CD4-positive, alpha-beta T cell treated with Interleukin-21 for 1 hour (primary cell): ENCODE data around the gene SLC25A47.
"Not testable (repeated sequence)": the region's sequence is repeated elsewhere in the genome, so short reads cannot be mapped to it uniquely, and the experiment has no call there.

Experiments
- DNase-seq: peaks from one replicate; pipeline ENCODE4 v3.0.0-alpha.2; 2020

The SLC25A47 gene

DNA sequence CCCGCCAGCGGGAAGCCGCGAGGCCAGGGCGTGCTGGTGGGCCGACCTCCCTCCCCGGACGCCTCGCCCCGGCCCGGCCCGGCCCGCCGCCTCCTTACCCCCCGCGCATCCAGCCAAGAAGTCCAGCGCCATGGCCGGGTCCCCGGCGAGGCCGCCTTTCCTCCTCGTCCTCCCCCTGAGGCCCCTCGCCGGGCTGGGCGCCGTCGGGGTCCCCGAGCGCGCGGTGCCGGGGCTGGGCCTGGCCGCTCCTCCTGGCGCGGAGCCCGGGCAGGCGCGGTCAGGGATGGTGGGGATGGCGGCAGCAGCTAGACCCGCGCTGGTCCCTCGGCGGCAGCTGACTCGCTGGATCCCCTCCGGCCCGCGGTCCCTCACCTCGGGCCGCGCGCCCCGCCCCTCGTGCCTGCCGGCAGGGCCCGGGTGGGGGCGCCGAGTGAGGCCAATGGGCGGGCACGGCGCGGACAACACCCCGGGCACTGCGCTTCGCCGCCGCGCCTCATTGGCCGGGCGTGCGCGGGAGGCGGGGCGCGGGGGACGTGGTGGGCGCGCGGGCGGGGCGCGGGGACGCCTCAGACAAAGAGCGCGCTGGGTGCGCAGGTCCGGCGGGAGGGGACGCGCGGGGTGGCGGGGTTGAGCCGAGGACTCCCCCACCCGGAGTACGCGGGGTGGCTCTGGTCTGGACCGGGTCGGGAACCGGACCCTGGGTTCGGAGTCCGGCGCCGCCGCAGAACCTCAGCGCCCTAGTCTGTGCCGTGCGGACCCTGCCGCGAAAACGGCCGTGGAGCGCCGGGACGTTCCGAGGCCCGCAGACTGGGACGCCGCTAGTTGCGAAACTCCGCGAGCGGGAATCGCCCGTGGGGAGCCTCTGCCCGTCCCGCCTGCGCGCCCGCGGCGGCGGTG is 16.8 kb upstream of the SLC25A47 start, which contains the start of gene SLC25A29:
TSS of gene SLC25A29 (minus strand) at position 344 of the 897 bp plus-strand sequence. CDS start at position 132, 212 bp downstream.
- DNase-seq: peak; percentile 78

DNA sequence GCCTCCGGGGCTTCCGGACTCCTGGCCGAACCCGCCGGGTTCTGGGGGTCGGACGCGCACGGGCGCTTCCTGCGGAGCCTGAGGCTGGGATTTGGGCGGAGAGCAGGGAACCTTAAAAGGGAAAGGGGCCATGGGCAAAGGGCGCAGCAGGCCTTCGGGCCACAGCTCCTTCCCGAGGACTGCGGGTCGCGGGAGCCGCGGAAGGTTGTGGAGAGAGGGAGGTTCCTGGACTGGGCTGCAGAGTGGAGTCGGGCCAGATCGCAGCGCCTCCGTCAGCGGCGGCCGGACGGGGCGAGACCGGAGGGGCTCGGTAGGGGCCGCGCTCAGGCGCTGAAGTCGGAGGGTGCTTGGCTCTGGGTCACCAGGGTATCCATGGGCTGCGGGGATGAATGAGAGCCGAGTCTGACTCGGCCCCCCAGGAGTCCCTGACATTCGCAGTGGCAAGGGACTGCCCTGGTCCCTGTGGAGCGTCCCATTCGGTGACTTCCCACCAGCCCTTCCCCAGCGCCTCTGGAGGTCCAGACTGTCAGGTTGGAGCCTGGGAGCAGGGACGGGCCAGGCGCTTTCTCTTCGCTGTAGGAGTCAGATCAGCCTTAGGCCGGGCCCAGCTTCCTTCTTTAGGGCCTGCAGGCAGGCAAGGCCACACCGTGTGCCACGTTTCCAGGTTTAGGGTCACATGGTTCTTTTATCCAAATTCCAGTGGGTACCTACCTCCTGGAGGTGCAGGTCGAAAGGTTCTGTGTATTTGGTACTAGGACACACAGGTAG is 16.0 kb upstream of the SLC25A47 start:
- no peak for DNase-seq

GRCh38 chr14:100307766-100308426 is 15.2 kb upstream of the SLC25A47 start:
- DNase-seq: no peak

- not testable (repeated sequence) for DNase-seq
Observed at GRCh38 chr14:100308427-100308792, 14.7 kb upstream of the SLC25A47 start.

DNA sequence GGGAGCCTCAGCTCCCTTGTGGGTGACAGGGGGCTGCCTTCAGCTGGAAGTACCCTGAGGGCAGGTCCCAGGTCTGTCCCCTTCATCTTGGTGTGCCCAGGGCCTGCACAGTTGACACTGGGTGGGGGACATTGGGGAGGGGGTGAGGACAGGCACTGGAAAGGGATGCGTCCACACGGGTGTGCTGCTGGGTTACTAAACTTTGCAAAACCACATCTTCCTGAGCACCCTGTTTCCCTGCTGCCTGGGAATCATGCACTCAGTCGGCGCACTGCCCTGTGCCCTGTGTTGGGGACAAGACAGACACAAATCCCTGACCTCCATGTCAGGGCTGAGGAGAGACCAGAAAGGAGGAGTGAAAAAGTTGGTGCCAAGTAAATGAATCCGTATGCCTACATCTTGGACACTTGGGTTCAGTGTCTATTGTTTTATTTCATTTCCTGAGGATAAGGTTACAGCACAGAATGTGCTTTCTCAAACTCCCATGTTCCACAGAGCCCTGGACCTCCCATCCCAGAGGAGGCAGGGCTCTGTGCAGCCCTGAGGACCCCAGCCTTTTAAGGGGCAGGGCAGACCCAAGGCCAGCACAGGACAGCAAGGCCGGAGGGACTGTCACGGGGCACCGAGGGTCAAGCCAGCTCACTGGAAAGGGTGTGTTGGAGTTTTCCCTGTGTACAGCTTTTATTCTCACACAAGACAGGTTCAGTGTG is 14.0 kb upstream of the SLC25A47 start:
- no peak for DNase-seq

- not testable (repeated sequence) for DNase-seq
Observed at GRCh38 chr14:100312110-100312876, 10.8 kb upstream of the SLC25A47 start.

GRCh38 chr14:100312877-100313400 is 10.2 kb upstream of the SLC25A47 start:
- no peak for DNase-seq

DNA sequence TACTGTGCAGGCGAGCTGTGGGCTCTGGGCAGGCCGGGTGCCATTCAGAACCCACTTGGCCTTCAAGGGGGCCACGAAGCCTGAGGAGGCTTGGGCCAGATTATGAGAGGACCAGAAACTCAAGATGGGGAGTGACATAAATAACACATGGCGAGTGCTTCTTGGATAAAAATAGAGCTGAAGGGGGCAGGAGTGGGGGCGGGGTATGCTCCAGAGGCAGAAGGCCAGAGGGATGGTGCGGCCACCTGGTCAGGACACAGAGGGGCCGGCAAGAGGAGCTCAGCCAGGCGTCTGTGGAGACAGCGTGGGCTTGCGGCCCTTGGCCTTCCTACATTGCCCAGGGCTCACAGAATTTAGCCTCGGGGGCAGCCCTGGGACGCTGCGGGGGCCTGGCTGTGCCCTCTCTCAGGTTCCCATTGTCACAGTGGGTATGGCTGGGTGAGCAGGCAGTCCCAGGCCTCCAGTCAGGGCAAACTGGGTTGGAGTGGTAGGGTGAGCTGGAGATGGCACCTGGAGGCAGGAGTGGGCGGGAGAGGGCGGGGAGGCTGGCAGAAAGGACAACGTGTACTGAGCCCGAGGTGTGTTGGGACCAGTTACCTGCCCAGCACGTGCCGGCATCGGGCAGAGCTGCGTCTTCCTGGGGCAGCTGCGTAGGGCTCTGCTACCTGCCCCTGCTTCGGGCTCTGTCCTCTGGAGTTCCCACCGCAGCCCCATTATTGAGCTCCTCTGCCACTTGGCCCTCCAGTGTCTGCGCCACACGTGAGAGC is 9.5 kb upstream of the SLC25A47 start:
- DNase-seq: no peak

DNA sequence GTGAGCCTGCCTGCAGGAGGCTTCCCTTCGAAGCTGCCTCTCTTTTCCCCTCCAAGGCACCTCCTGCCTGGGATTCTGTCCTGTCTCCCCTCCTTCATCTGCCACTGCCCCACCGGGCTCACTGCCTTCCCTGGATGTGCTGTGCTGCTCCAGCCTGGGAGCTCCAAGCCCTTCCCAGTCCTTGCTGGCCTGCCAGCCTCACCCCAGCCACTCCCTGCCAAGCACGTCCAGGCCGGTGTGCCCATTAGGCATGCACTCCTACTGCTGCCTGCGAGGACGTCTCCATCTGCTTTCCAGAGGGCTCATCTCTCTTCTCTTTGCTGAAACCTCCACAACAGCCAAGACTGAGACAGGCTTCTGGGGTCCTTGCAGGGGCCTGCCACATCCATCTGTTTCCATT is 8.4 kb upstream of the SLC25A47 start:
- no peak for DNase-seq

- DNase-seq: no peak
Observed at GRCh38 chr14:100317389-100317788, 5.8 kb upstream of the SLC25A47 start.

DNA sequence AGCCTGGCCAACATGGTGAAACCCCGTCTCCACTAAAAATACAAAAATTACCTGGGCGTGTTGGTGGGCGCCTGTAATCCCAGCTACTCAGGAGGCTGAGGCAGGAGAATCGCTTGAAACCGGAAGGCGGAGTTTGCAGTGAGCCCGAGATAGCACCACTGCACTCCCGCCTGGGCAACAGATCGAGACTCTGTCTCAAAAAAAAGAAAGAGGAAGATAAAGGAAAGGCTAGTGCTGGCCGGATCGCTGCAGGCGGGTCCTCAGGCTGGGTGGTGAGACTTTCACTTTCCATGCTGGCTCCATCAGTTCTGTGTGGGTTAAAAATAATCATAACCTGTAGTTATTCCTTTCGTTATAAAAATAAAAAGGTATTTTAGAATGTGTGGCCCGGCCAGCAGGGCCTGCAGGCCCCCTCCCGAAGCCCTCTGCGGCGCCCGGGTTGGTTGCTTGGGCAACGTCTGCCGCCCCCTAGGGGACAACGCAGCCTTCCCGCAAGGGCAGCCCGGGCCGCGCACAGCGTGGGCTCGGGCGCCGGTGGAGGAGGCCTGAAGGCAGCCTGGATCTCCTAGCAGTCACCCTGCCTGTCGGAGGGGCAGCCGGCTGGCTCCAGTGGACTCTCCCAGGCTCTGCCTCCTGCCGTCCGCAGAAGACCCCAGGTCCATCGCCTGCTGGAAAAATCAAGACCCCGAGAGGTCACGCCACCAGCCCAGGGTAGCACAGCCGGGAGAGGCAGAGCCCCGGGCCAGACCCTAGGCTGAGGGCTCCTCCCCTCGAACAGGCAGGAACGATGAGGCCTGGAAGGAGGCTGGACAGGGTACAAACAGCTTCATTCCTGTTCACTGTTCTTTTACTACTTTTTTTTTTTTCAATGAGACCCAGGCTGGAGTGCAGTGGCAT is 5.0 kb upstream of the SLC25A47 start:
- peak; percentile 74 for DNase-seq

DNA sequence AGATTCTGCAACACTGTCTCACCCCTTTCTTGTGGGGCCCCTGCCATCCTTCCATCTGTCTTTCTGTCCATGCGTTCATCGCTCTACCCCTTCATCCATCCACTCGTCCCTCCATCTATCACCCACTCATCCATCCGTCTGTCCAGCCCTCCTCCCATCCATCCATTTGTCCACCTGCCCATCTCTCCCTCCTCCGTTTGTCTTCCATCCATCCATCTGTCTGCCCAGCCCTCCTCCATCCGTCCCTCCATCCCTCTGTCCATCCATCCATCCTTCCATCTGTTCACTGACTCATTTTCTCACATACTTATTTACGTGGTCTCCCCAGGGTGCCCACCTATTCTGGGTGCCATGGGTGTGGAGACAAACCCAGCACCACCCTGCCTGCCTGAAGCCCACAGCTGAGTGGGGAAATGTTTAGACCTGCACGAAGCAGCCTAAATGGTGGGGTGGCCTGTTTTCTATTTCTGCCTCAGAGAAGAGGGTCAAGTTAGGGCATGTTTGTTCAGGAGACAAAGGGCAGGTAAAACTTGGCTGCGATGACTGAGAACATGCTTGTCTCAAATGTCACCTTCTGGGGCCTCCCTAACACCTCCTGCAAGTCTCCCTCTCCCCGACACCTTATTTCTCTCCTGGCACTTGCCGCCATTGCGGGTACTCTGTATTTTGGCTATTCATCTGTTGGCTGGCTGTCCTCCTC is 2.8 kb upstream of the SLC25A47 start:
- no peak for DNase-seq

- no peak for DNase-seq
Observed at GRCh38 chr14:100321473-100322137, 1.5 kb upstream of the SLC25A47 start.

DNA sequence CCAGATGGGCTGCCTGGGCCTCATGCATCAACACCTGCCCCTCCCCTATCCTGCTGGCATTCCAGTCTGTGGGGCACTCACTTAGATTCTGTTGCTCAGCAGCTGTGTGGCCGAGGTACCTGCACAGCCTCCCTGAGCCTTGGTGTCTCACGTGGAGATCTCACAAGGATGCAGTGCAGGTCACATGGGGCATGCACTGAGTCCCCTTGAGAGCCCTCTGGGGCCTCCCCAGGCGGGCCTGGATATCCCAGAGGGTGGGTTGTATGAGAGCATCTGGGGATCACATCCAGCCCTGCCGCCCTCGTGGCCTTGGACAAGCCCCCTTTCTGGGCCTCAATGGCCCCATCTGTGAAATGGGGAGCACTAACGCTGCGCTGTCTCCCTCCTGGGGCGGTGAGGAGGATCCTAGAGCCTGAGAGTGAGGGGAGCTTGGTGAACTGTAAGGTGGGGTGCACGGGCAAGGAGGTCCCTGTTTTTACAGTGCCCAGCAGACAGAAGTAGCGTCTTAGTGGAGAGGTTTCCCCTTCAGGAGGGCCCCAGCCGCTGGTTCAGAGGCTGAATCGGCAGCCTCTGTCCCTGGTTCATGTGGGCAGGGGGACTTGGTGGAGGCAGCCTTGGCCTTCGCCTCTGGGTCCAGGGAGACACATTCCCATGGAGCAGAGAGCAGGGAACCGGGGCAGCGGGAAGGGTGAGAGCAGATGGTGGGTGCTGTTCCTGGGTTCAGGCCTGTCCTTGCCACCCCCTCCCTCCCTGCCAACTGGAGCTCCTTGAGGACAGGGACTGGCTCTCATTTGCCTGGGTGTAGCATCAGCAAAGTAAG is 791 bp upstream of the SLC25A47 start:
- no peak for DNase-seq

- DNase-seq: no peak
Observed at GRCh38 chr14:100323942-100324307, 786 bp downstream of the SLC25A47 start.

- DNase-seq: no peak
Observed at GRCh38 chr14:100325231-100325632, 2.1 kb downstream of the SLC25A47 start.

GRCh38 chr14:100325958-100326357 is 2.8 kb downstream of the SLC25A47 start:
- DNase-seq: no peak

DNA sequence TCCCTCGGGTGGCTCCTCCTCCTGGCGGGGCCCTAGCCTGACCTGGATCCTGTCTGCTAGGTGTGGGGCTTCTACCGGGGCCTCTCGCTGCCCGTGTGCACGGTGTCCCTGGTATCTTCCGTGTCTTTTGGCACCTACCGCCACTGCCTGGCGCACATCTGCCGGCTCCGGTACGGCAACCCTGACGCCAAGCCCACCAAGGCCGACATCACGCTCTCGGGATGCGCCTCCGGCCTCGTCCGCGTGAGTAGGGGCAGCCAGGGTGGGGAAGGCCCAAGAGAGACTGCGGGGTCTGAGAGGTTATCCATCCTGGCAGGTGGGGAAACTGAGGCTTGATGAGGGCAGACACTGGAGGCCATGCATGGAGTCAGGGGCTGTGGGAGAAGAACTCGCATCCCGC is 4.0 kb downstream of the SLC25A47 start:
- DNase-seq: no peak
